Testis (tissue), 3 donors: ENCODE measurements around the gene SEMA3E. TPM values are rescaled to one million over a fixed set of nuclear protein-coding genes. Genes with fewer than 3 reads are reported as not detected.

Source experiments
- DNase-seq: peaks from one replicate; pipeline ENCODE4 v3.0.0-alpha.2; 2019
- H3K27ac ChIP-seq, 2 donors: fragments of 200-600 bp; sonication (generic); one replicate each; pipeline ENCODE4 v1.5.1; 2019
- H3K27me3 ChIP-seq: fragments of 200-600 bp; sonication (generic); one replicate; pipeline ENCODE4 v1.5.1; 2019
- H3K36me3 ChIP-seq: fragments of 200-600 bp; sonication (generic); one replicate; pipeline ENCODE4 v1.5.1; 2017; ENCODE audit warnings: low read depth; ENCODE audit errors: missing control alignments
- H3K4me1 ChIP-seq: fragments of 200-600 bp; sonication (generic); one replicate; pipeline ENCODE4 v1.5.1; 2019
- H3K4me3 ChIP-seq, 2 donors: fragments of 200-600 bp; sonication (generic); one replicate each; pipeline ENCODE4 v1.5.1; 2017 to 2019
- H3K9me3 ChIP-seq: fragments of 200-600 bp; sonication (generic); one replicate; pipeline ENCODE4 v1.5.1; 2017
- CTCF ChIP-seq, 3 experiments: fragments of 450-650 bp in 2 of 3; fragments of 200-600 bp in 1 of 3; sonication (generic) in 1 of 3; IDR thresholded peaks; one replicate each; pipeline ENCODE4 v1.5.1; 2016 to 2019; ENCODE audit warnings: antibody characterized with exemption in 3 of 3, mild to moderate bottlenecking in 2 of 3, moderate library complexity in 1 of 3
- POLR2A ChIP-seq: fragments of 450-650 bp; IDR thresholded peaks from one replicate; pipeline ENCODE4 v1.6.1; 2017; ENCODE audit warnings: antibody characterized with exemption, mild to moderate bottlenecking, moderate library complexity
- WGBS, 2 donors: methylation state at CpG; one replicate each; pipeline ENCODE4 v1.1.5; 2018; 5-methylcytosine and 5-hydroxymethylcytosine counted together
- intact Hi-C: fragments of 100-400 bp; cut with DNase I; formaldehyde crosslinking; loops from one replicate; pipeline ENCODE4 v1.15.1; 2023; ENCODE audit warnings: low total_unique reads
- polyA plus RNA-seq: library from polyadenylated mRNA; stranded (reverse); fragments of 350-450 nt; fragmentation: Illumina TruSeq; extraction: RNeasy Lipid Tissue Mini Kit (QIAGEN cat#74804); gene quantifications from one replicate; pipeline ENCODE4 v1.2.3, GENCODE V29; 2014; ENCODE audit warnings: low read depth, low replicate concordance; ENCODE audit not compliant: insufficient read depth
- total RNA-seq, 2 donors: library from RNA; depleted of rRNA; stranded (reverse); fragments of >200 nt; gene quantifications; one replicate each; pipeline ENCODE4 v1.2.3, GENCODE V29; 2016

SEMA3E gene
- total and polyA plus RNA-seq, 3 donors from 2014 or later, result 0.19 to 0.47 (median 0.36) TPM

GRCh38 chr7:83338277-83338950 is 310.5 kb downstream of the SEMA3E start:
- TF ChIP-seq POLR2A (no peak), CTCF (IDR thresholded peaks at IDR 0.05) (no peak)
- Histone ChIP-seq H3K27ac (no peak overlapping the region), H3K4me1 (no peaks in the 10 kb centered on the region), H3K9me3 (no peaks in the 10 kb centered on the region), H3K4me3 (no peak overlapping the region), H3K27me3 (no peaks in the 10 kb centered on the region), H3K36me3 (no peaks in the 10 kb centered on the region)
- DNase-seq, result no peak
- intact Hi-C loops, result no loop called here
- WGBS, 2 donors, result 79 to 85% methylated on average over 4 of the region's 4 CpGs

GRCh38 chr7:83337050-83337449 is 311.9 kb downstream of the SEMA3E start:
- no peak overlapping the region for H3K27ac ChIP-seq
- no peak for DNase-seq
- 74 to 79% methylated on average over 2 of the region's 2 CpGs for WGBS, 2 donors
- intact Hi-C loops, result no loop called here
- TF ChIP-seq CTCF (IDR thresholded peaks at IDR 0.05), result no peak
- TF ChIP-seq POLR2A, result no peak
- no peaks in the 10 kb centered on the region for H3K4me1 ChIP-seq
- no peaks in the 10 kb centered on the region for H3K9me3 ChIP-seq
- H3K27me3 ChIP-seq, result no peaks in the 10 kb centered on the region
- H3K4me3 ChIP-seq, result no peak overlapping the region
- H3K36me3 ChIP-seq, result no peaks in the 10 kb centered on the region

GRCh38 chr7:83326223-83326622 is 322.7 kb downstream of the SEMA3E start:
- DNase-seq, result no peak
- no peaks in the 10 kb centered on the region for H3K4me1 ChIP-seq
- intact Hi-C loops, result no loop called here
- H3K4me3 ChIP-seq, result no peak overlapping the region
- no peaks in the 10 kb centered on the region for H3K27me3 ChIP-seq
- WGBS, 2 donors, result 78 to 86% methylated on average over 2 of the region's 2 CpGs
- H3K27ac ChIP-seq, result no peak overlapping the region
- no peaks in the 10 kb centered on the region for H3K36me3 ChIP-seq
- TF ChIP-seq POLR2A (no peak), CTCF (IDR thresholded peaks at IDR 0.05) (no peak)
- H3K9me3 ChIP-seq, result no peaks in the 10 kb centered on the region

GRCh38 chr7:83325083-83325482 is 323.9 kb downstream of the SEMA3E start:
- no peaks in the 10 kb centered on the region for H3K36me3 ChIP-seq
- no peak overlapping the region for H3K4me3 ChIP-seq
- intact Hi-C loops, result no loop called here
- 91 to 99% methylated on average over 4 to 5 of the region's 5 CpGs for WGBS, 2 donors
- no peak overlapping the region for H3K27ac ChIP-seq
- no peak for TF ChIP-seq POLR2A
- no peak for TF ChIP-seq CTCF (IDR thresholded peaks at IDR 0.05)
- DNase-seq, result no peak
- no peaks in the 10 kb centered on the region for H3K27me3 ChIP-seq
- no peaks in the 10 kb centered on the region for H3K9me3 ChIP-seq
- H3K4me1 ChIP-seq, result no peaks in the 10 kb centered on the region

GRCh38 chr7:83324596-83324995 is 324.3 kb downstream of the SEMA3E start:
- TF ChIP-seq POLR2A (no peak), CTCF (IDR thresholded peaks at IDR 0.05) (no peak)
- no peaks in the 10 kb centered on the region for H3K9me3 ChIP-seq
- WGBS, 2 donors, result 92 to 95% methylated on average over 2 of the region's 2 CpGs

More at GRCh38 chr7:83324596-83324995, 324.3 kb downstream of the SEMA3E start:
- Histone ChIP-seq H3K27ac (no peak overlapping the region), H3K4me3 (no peak overlapping the region), H3K36me3 (no peaks in the 10 kb centered on the region), H3K4me1 (no peaks in the 10 kb centered on the region), H3K27me3 (no peaks in the 10 kb centered on the region)
- DNase-seq, result no peak
- intact Hi-C loops, result no loop called here
